CD14-positive monocyte (primary cell): ENCODE results near the gene WDR89. TPM values are rescaled to one million over a fixed set of nuclear protein-coding genes. Genes with fewer than 3 reads are reported as not detected.

Experiments
- DNase-seq, 3 donors: peaks; one replicate each; pipeline ENCODE4 v3.0.0-alpha.2; 2011 to 2022
- H2AFZ ChIP-seq: 2 replicates; pipeline ENCODE4 v1.6.0; 2012; ENCODE audit warnings: mild to moderate bottlenecking, low read depth, low read length, inconsistent platforms; ENCODE audit not compliant: insufficient read depth, poor library complexity, severe bottlenecking
- H3K27ac ChIP-seq, 2 donors: 1 replicate in 1 of 2; 2 replicates in 1 of 2; pipeline ENCODE4 v1.5.1; 2012 to 2013; ENCODE audit warnings: low read length in 2 of 2, control low read depth in 1 of 2, inconsistent platforms in 1 of 2, low read depth in 1 of 2, mild to moderate bottlenecking in 1 of 2
- H3K27me3 ChIP-seq, 2 donors: one replicate each; pipeline versions ENCODE4 v1.6.0 to v1.6.1; 2011 to 2013; ENCODE audit warnings: low read length in 2 of 2; ENCODE audit not compliant: control insufficient read depth in 2 of 2, insufficient read depth in 2 of 2
- H3K36me3 ChIP-seq, 2 donors: replicated peaks in 1 of 2; 1 replicate in 1 of 2; 2 replicates in 1 of 2; pipeline versions ENCODE4 v1.5.1 to v1.6.1; 2012 to 2013; ENCODE audit warnings: low read length in 2 of 2, control low read depth in 1 of 2, inconsistent platforms in 1 of 2, mild to moderate bottlenecking in 1 of 2; ENCODE audit not compliant: insufficient read depth in 2 of 2, control insufficient read depth in 1 of 2
- H3K4me1 ChIP-seq, 2 donors: 1 replicate in 1 of 2; 2 replicates in 1 of 2; pipeline versions ENCODE4 v1.5.1 to v1.6.1; 2012 to 2013; ENCODE audit warnings: low read length in 2 of 2, control low read depth in 1 of 2, inconsistent platforms in 1 of 2, mild to moderate bottlenecking in 1 of 2, moderate library complexity in 1 of 2; ENCODE audit not compliant: insufficient read depth in 2 of 2, control insufficient read depth in 1 of 2
- H3K4me2 ChIP-seq: replicated peaks from 2 replicates; pipeline ENCODE3; 2012; ENCODE audit warnings: low read length, moderate library complexity, mild to moderate bottlenecking; ENCODE audit not compliant: poor library complexity, severe bottlenecking; ENCODE audit errors: extremely low read depth
- H3K4me3 ChIP-seq, 3 experiments: fragments of 200-600 bp in 1 of 3; sonication (generic) in 1 of 3; replicated peaks in 1 of 3; 1 replicate in 2 of 3; 2 replicates in 1 of 3; pipeline ENCODE4 v1.5.1; 2011 to 2013; ENCODE audit warnings: low read length in 3 of 3, mild to moderate bottlenecking in 3 of 3, control low read depth in 2 of 3, low read depth in 2 of 3, inconsistent platforms in 1 of 3, moderate library complexity in 1 of 3
- H3K79me2 ChIP-seq: 2 replicates; pipeline ENCODE4 v1.6.0; 2012; ENCODE audit warnings: mild to moderate bottlenecking, control low read depth, inconsistent platforms, low read length, moderate library complexity; ENCODE audit not compliant: insufficient read depth
- H3K9ac ChIP-seq: 2 replicates; pipeline ENCODE4 v1.6.0; 2017; ENCODE audit warnings: low read length, mild to moderate bottlenecking; ENCODE audit not compliant: insufficient read depth, poor library complexity, severe bottlenecking
- H3K9me3 ChIP-seq, 2 donors: replicated peaks in 1 of 2; 1 replicate in 1 of 2; 2 replicates in 1 of 2; pipeline versions ENCODE4 v1.5.1 to v1.6.1; 2012 to 2013; ENCODE audit warnings: low read length in 2 of 2, control low read depth in 1 of 2; ENCODE audit not compliant: control insufficient read depth in 1 of 2, insufficient read depth in 1 of 2
- H4K20me1 ChIP-seq: 2 replicates; pipeline ENCODE4 v1.6.0; 2012; ENCODE audit warnings: mild to moderate bottlenecking, low read length, control low read depth, moderate library complexity; ENCODE audit not compliant: insufficient read depth
- H3K27ac Mint-ChIP-seq, 7 donors: one replicate each; pipeline ENCODE4 v1.8.0; 2020; ENCODE audit warnings: mild to moderate bottlenecking in 7 of 7, mixed read lengths in 7 of 7, moderate library complexity in 6 of 7, inconsistent platforms in 2 of 7
- H3K27me3 Mint-ChIP-seq, 3 donors: one replicate each; pipeline ENCODE4 v1.8.0; 2021 to 2022; ENCODE audit warnings: low read depth in 3 of 3, mild to moderate bottlenecking in 3 of 3, mixed read lengths in 3 of 3, moderate library complexity in 3 of 3, inconsistent platforms in 1 of 3
- H3K36me3 Mint-ChIP-seq, 2 donors: one replicate each; pipeline ENCODE4 v1.8.0; 2020; ENCODE audit warnings: mixed read lengths in 2 of 2, inconsistent platforms in 1 of 2, mild to moderate bottlenecking in 1 of 2
- H3K4me1 Mint-ChIP-seq: one replicate; pipeline ENCODE4 v1.8.0; 2020; ENCODE audit warnings: mild to moderate bottlenecking, mixed read lengths
- H3K4me3 Mint-ChIP-seq, 2 donors: one replicate each; pipeline ENCODE4 v1.8.0; 2020; ENCODE audit warnings: mild to moderate bottlenecking in 2 of 2, mixed read lengths in 2 of 2, moderate library complexity in 1 of 2
- H3K9me3 Mint-ChIP-seq, 7 donors: one replicate each; pipeline ENCODE4 v1.8.0; 2020 to 2022; ENCODE audit warnings: mixed read lengths in 7 of 7, mild to moderate bottlenecking in 6 of 7, moderate library complexity in 6 of 7, inconsistent platforms in 2 of 7
- WGBS: methylation state at CpG from one replicate; pipeline ENCODE4 v1.1.5; 2013; ENCODE audit warnings: missing lambda C conversion rate; ENCODE audit not compliant: insufficient coverage; 5-methylcytosine and 5-hydroxymethylcytosine counted together
- intact Hi-C, 2 donors: fragments of 100-400 bp; cut with micrococcal nuclease; formaldehyde crosslinking; loops; one replicate each; pipeline versions ENCODE4 v1.15.0 to v1.15.1; 2023
- polyA plus RNA-seq, 3 donors: library from polyadenylated mRNA; depleted of rRNA in 1 of 3; unstranded in 2 of 3; stranded (reverse) in 1 of 3; fragments of 300-500 nt in 2 of 3; fragments of >200 nt in 1 of 3; fragmentation: Illumina TruSeq in 2 of 3; gene quantifications; 1 replicate in 2 of 3; 2 replicates in 1 of 3; pipeline ENCODE4 v1.2.3, GENCODE V29; 2012 to 2021
- TF ChIP-seq, protein P1 (sequence below): fragments of 200-600 bp; IDR thresholded peaks from one replicate; pipeline ENCODE4 v1.8.0; 2022; ENCODE audit warnings: antibody characterized with exemption, mild to moderate bottlenecking

Gene WDR89
- polyA plus RNA-seq, 3 donors, result 2.1 to 3.6 (median 2.2) TPM

DNA sequence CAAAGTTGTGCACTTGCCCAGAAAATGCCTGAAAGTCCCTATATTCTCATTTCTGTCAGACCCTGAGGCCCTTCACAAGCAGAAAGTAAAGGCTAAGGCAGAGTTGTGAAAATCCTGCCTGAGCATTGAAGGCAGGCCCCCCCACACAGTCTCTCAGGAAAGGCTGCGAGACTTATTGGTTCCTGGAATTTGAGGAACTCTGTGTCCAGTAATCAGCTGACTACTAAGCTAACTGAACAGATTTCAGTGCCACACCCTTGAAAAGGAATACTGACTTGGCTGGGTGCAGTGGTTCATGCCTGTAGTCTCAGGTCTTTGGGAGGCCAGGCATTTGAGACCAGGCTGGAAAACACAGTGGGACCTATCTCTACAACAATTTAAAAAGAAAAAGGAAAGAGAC is 77.4 kb downstream of the WDR89 start:
- Mint-ChIP-seq H3K4me3 (peak overlapping the region in 1 of 2 donors; percentile 49), H3K4me1 (peaks cover 19% of the 10 kb centered on the region), H3K36me3 (no peaks in the 10 kb centered on the region), H3K27ac (peak overlapping the region in 2 of 7 donors; percentile 11 to 54), H3K27me3 (peaks cover 4 to 20% (median 9%) of the 10 kb centered on the region in 3 donors), H3K9me3 (peaks cover 0 to 7% (median 1%) of the 10 kb centered on the region in 7 donors)
- intact Hi-C loops, result no loop called here
- DNase-seq, result peak in 2 of 3 donors; percentile 18 to 31
- no CpG with 5 or more reads among the region's 1 CpG for WGBS
- Histone ChIP-seq H3K79me2 (no peaks in the 10 kb centered on the region), H3K27ac (no peak overlapping the region), H2AFZ (peak overlapping the region; percentile 43), H3K9me3 (no peaks in the 10 kb centered on the region), H3K36me3 (no peaks in the 10 kb centered on the region), H3K4me3 (no peak overlapping the region), H3K27me3 (no peaks in the 10 kb centered on the region), H3K4me1 (peaks cover 14 to 17% of the 10 kb centered on the region in 2 donors), H3K4me2 (peak overlapping the region; percentile 17), H3K9ac (no peak overlapping the region), H4K20me1 (no peaks in the 10 kb centered on the region)
- TF ChIP-seq, protein P1, sequence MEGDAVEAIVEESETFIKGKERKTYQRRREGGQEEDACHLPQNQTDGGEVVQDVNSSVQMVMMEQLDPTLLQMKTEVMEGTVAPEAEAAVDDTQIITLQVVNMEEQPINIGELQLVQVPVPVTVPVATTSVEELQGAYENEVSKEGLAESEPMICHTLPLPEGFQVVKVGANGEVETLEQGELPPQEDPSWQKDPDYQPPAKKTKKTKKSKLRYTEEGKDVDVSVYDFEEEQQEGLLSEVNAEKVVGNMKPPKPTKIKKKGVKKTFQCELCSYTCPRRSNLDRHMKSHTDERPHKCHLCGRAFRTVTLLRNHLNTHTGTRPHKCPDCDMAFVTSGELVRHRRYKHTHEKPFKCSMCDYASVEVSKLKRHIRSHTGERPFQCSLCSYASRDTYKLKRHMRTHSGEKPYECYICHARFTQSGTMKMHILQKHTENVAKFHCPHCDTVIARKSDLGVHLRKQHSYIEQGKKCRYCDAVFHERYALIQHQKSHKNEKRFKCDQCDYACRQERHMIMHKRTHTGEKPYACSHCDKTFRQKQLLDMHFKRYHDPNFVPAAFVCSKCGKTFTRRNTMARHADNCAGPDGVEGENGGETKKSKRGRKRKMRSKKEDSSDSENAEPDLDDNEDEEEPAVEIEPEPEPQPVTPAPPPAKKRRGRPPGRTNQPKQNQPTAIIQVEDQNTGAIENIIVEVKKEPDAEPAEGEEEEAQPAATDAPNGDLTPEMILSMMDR, result no peak

DNA sequence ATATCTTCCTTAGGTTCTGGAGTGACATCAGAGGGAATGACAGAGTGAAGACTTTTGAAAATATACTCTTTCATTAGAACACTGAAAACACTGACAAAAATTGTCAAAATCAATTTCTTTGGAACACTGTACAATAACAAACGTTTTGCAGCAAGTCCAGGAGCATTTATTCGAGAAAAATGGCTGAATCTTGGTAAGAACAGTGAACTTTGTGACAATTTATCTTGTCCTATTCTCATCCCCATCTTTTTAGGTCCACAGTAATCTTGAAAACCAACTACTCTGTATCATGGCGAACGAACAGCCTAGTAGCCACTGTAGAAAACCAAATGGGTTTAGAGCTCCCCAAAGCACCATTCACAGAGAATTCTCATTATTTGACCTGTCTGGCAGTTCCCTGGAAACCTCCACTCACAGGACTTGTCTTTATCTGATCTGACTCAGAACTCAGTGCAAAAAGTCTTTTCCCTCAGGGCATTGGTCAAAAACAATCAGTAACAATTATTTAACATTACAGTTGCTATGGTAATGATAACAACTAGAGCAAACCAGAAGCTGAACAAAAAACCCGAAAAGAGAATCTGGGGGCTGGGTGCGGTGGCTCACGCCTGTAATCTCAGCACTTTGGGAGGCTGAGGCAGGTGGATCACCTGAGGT is 78.2 kb downstream of the WDR89 start:
- Histone ChIP-seq H3K27me3 (no peaks in the 10 kb centered on the region), H3K4me2 (no peak overlapping the region), H2AFZ (no peak overlapping the region), H3K9ac (no peak overlapping the region), H3K27ac (no peak overlapping the region), H3K9me3 (no peaks in the 10 kb centered on the region), H3K4me1 (peaks cover 14 to 17% of the 10 kb centered on the region in 2 donors), H3K36me3 (no peaks in the 10 kb centered on the region), H3K4me3 (no peak overlapping the region), H3K79me2 (no peaks in the 10 kb centered on the region), H4K20me1 (no peaks in the 10 kb centered on the region)
- intact Hi-C loops, result no loop called here
- peaks cover 19% of the 10 kb centered on the region for H3K4me1 Mint-ChIP-seq
- no peaks in the 10 kb centered on the region for H3K36me3 Mint-ChIP-seq
- DNase-seq, result no peak
- H3K9me3 Mint-ChIP-seq, result peaks cover 0 to 7% (median 4%) of the 10 kb centered on the region in 7 donors
- WGBS, result 96% methylated on average over 5 of the region's 7 CpGs
- no peak overlapping the region for H3K27ac Mint-ChIP-seq
- no peak overlapping the region for H3K4me3 Mint-ChIP-seq
- TF ChIP-seq, protein P1, result no peak
- H3K27me3 Mint-ChIP-seq, result peaks cover 8 to 20% (median 9%) of the 10 kb centered on the region in 3 donors
